SK-N-SH (cell line): Measurements from ENCODE around the gene CD300A. TPM values are rescaled to one million over a fixed set of nuclear protein-coding genes. Genes with fewer than 3 reads are reported as not detected.

Source experiments
- CTCF ChIA-PET: fragments of 300-600, 350-600 bp; formaldehyde crosslinking; extraction: SDS; loops from one replicate; lab custom pipeline; 2021; lab: Yijun Ruan, JAX
- POLR2A ChIA-PET: fragments of 350-600 bp; sonication (Branson Sonifier 250); formaldehyde crosslinking; extraction: SDS; loops from one replicate; lab custom pipeline; 2020; ENCODE audit warnings: antibody characterized with exemption, inconsistent platforms; lab: Yijun Ruan, JAX
- DNase-seq: peaks from one replicate; pipeline ENCODE4 v3.0.0; 2012
- H2AFZ ChIP-seq: fragments of 200-600 bp; sonication (generic); 2 replicates; pipeline ENCODE4 v1.8.1; 2016; ENCODE audit warnings: antibody characterized with exemption, mild to moderate bottlenecking, low read depth
- H3F3A ChIP-seq: fragments of 200-600 bp; sonication (generic); replicated peaks from 2 replicates; pipeline ENCODE3; 2016; ENCODE audit warnings: antibody characterized with exemption, mild to moderate bottlenecking; ENCODE audit not compliant: insufficient read depth
- H3K27ac ChIP-seq, 2 experiments: fragments of 200-500 bp in 1 of 2; fragments of 200-600 bp in 1 of 2; sonication (Bioruptor generic) in 1 of 2; sonication (generic), shearing (Covaris generic) in 1 of 2; 2 replicates each; pipeline versions ENCODE4 v1.5.1 to v1.6.1; 2014 to 2016; ENCODE audit warnings: low read depth in 2 of 2, inconsistent platforms in 1 of 2, low read length in 1 of 2, mild to moderate bottlenecking in 1 of 2, mixed read lengths in 1 of 2
- H3K27me3 ChIP-seq: fragments of 200-600 bp; sonication (generic), shearing (Covaris generic); 2 replicates; pipeline ENCODE4 v1.6.1; 2016; ENCODE audit warnings: mixed run types; ENCODE audit not compliant: insufficient read depth
- H3K36me3 ChIP-seq, 2 experiments: fragments of 200-500 bp in 1 of 2; fragments of 200-600 bp in 1 of 2; sonication (Bioruptor generic) in 1 of 2; sonication (generic) in 1 of 2; replicated peaks in 1 of 2; 2 replicates each; pipeline versions ENCODE3 to v1.5.1; 2014 to 2016; ENCODE audit warnings: low read length in 1 of 2, mild to moderate bottlenecking in 1 of 2; ENCODE audit not compliant: insufficient read depth in 2 of 2, control insufficient read depth in 1 of 2
- H3K4me1 ChIP-seq, 2 experiments: fragments of 200-500 bp in 1 of 2; fragments of 200-600 bp in 1 of 2; sonication (Bioruptor generic) in 1 of 2; sonication (generic), shearing (Covaris generic) in 1 of 2; 2 replicates each; pipeline versions ENCODE4 v1.5.1 to v1.6.1; 2014 to 2016; ENCODE audit warnings: low read depth in 1 of 2, low read length in 1 of 2, mixed run types in 1 of 2; ENCODE audit not compliant: insufficient read depth in 2 of 2, control insufficient read depth in 1 of 2
- H3K4me2 ChIP-seq: fragments of 200-600 bp; sonication (generic), shearing (Covaris generic); 2 replicates; pipeline ENCODE4 v1.6.1; 2017; ENCODE audit warnings: mixed run types
- H3K4me3 ChIP-seq, 2 experiments: fragments of 200-500 bp in 1 of 2; fragments of 200-600 bp in 1 of 2; sonication (Bioruptor generic) in 1 of 2; sonication (generic), shearing (Covaris generic) in 1 of 2; 2 replicates each; pipeline versions ENCODE4 v1.5.1 to v1.8.1; 2014 to 2016; ENCODE audit warnings: low read depth in 2 of 2, inconsistent platforms in 1 of 2, low read length in 1 of 2, mild to moderate bottlenecking in 1 of 2, mixed read lengths in 1 of 2, moderate library complexity in 1 of 2
- H3K79me2 ChIP-seq: fragments of 200-600 bp; sonication (generic); 2 replicates; pipeline ENCODE4 v1.8.1; 2017; ENCODE audit warnings: mild to moderate bottlenecking; ENCODE audit not compliant: insufficient read depth
- H3K9ac ChIP-seq: fragments of 200-600 bp; sonication (generic); 2 replicates; pipeline ENCODE4 v1.6.1; 2017; ENCODE audit warnings: mixed run types
- H3K9me2 ChIP-seq: fragments of 200-600 bp; sonication (generic); 2 replicates; pipeline ENCODE4 v1.6.1; 2017; ENCODE audit warnings: mixed run types
- H3K9me3 ChIP-seq: fragments of 200-600 bp; sonication (generic); 2 replicates; pipeline ENCODE4 v1.6.1; 2017; ENCODE audit warnings: mixed run types, mild to moderate bottlenecking, moderate library complexity
- H4K20me1 ChIP-seq: fragments of 200-600 bp; sonication (generic); 2 replicates; pipeline ENCODE4 v1.6.1; 2017; ENCODE audit warnings: mild to moderate bottlenecking, mixed run types; ENCODE audit not compliant: insufficient read depth
- CHD2 ChIP-seq: fragments of 150-350 bp; IDR thresholded peaks from 2 replicates; pipeline ENCODE4 v1.6.1; 2018; ENCODE audit warnings: low read length; ENCODE audit not compliant: partially characterized antibody
- FOXJ3 ChIP-seq: sonication (generic); formaldehyde crosslinking; IDR thresholded peaks from 2 replicates; pipeline ENCODE4 v1.5.1; 2020; ENCODE audit warnings: mild to moderate bottlenecking, missing genetic modification reagents
- FOXM1 ChIP-seq: IDR thresholded peaks from 2 replicates; pipeline ENCODE4 v1.4.0; 2012; ENCODE audit warnings: low read depth, mild to moderate bottlenecking
- IRF3 ChIP-seq: fragments of 150-350 bp; IDR thresholded peaks from 2 replicates; pipeline ENCODE4 v1.6.1; 2016; ENCODE audit warnings: mild to moderate bottlenecking, low read depth, low read length
- JUND ChIP-seq: IDR thresholded peaks from 2 replicates; pipeline ENCODE4 v1.4.0; 2012
- MEF2A ChIP-seq: IDR thresholded peaks from 2 replicates; pipeline ENCODE4 v1.4.0; 2012; ENCODE audit warnings: low read depth, borderline replicate concordance
- PBX3 ChIP-seq: IDR thresholded peaks from 2 replicates; pipeline ENCODE4; 2012
- RAD21 ChIP-seq: IDR thresholded peaks from 2 replicates; pipeline ENCODE4 v1.6.1; 2012; ENCODE audit warnings: mild to moderate bottlenecking, low read length
- RXRA ChIP-seq: IDR thresholded peaks from 2 replicates; pipeline ENCODE4 v1.4.0; 2012; ENCODE audit warnings: low read depth, mild to moderate bottlenecking, borderline replicate concordance
- SMC3 ChIP-seq: IDR thresholded peaks from 2 replicates; pipeline ENCODE4 v1.6.1; 2012; ENCODE audit warnings: low read depth, low read length, improper control_type of control experiment
- TAF1 ChIP-seq: IDR thresholded peaks from 2 replicates; pipeline ENCODE4 v1.6.1; 2012; ENCODE audit warnings: low read depth, mild to moderate bottlenecking, low read length, moderate library complexity, borderline replicate concordance
- TCF12 ChIP-seq: IDR thresholded peaks from 2 replicates; pipeline ENCODE4 v1.4.0; 2012
- TEAD4 ChIP-seq: IDR thresholded peaks from 2 replicates; pipeline ENCODE4 v1.4.0; 2012; ENCODE audit warnings: mild to moderate bottlenecking, borderline replicate concordance; ENCODE audit not compliant: insufficient read depth
- USF1 ChIP-seq: IDR thresholded peaks from 2 replicates; pipeline ENCODE4 v1.4.0; 2012; ENCODE audit warnings: low read depth, borderline replicate concordance
- YY1 ChIP-seq: IDR thresholded peaks from 2 replicates; pipeline ENCODE4 v1.4.0; 2012; ENCODE audit warnings: low read depth, mild to moderate bottlenecking
- ZBTB33 ChIP-seq: IDR thresholded peaks from 2 replicates; pipeline ENCODE4 v1.4.0; 2012; ENCODE audit warnings: low read depth, borderline replicate concordance
- WGBS: methylation state at CpG from one replicate; pipeline ENCODE4 v1.1.6; 2017; ENCODE audit warnings: low lambda C conversion rate; 5-methylcytosine and 5-hydroxymethylcytosine counted together
- polyA plus RNA-seq, 3 experiments: library from polyadenylated mRNA; depleted of rRNA; stranded (reverse); fragments of >200 nt; gene quantifications; 2 replicates each; pipeline ENCODE4 v1.2.3, GENCODE V29; 2012

The CD300A gene
- polyA plus RNA-seq, 1 of the 3 experiments (the other 2 are of a cell fraction): not detected

GRCh38 chr17:74439691-74440567 lies 26.5 kb upstream of the CD300A start:
- Histone ChIP-seq H3K27ac (no peak overlapping the region), H3K4me1 (peaks cover 0 to 7% of the 10 kb centered on the region in 2 experiments; a peak in 1 of 4 replicates), H2AFZ (no peak overlapping the region), H3K36me3 (no peaks in the 10 kb centered on the region), H3K9me2 (no peaks in the 10 kb centered on the region), H3K27me3 (no peaks in the 10 kb centered on the region), H3K9me3 (peaks cover 10% of the 10 kb centered on the region; the same call in 1 of the 2 replicates), H3K4me2 (no peak overlapping the region), H3F3A (peaks cover 3% of the 10 kb centered on the region), H3K4me3 (no peak overlapping the region), H3K79me2 (no peaks in the 10 kb centered on the region), H3K9ac (no peak overlapping the region), H4K20me1 (no peaks in the 10 kb centered on the region)
- 50% methylated on average over 28 of the region's 31 CpGs for WGBS
- ChIA-PET CTCF (interaction anchor here (1.2 to 4.3 kb wide), 2 partner anchors 60 to 79 kb away, joined by 3 to 39 read pairs; partner anchors contain the start of gene BTBD17), POLR2A (no interaction called here)
- DNase-seq: no peak
- TF ChIP-seq ZBTB33 (no peak), RXRA (no peak), RAD21 (no peak), YY1 (no peak), TEAD4 (no peak), JUND (no peak), PBX3 (no peak), FOXM1 (no peak), USF1 (no peak), FOXJ3 (CRISPR knock-in tag) (no peak), TCF12 (no peak), TAF1 (no peak), IRF3 (no peak), MEF2A (no peak), SMC3 (no peak), CHD2 (no peak)
- TF ChIP-seq, all 33 proteins: peak for 0
